Activated naive CD4-positive, alpha-beta T cell treated with anti-CD3 and anti-CD28 coated beads, Interleukin-2, amount 50 U/mL, for 16 hours (primary cell): ENCODE measurements around the gene HECTD3.
A peak's percentile ranks its signal among the peaks of the same experiment; 100 is the strongest.
"Not testable (repeated sequence)": the region's sequence is repeated elsewhere in the genome, so short reads cannot be mapped to it uniquely, and the experiment has no call there.

Experiments used
- DNase-seq: peaks from one replicate; pipeline ENCODE4 v3.0.0-alpha.2; 2020

HECTD3 gene

DNA sequence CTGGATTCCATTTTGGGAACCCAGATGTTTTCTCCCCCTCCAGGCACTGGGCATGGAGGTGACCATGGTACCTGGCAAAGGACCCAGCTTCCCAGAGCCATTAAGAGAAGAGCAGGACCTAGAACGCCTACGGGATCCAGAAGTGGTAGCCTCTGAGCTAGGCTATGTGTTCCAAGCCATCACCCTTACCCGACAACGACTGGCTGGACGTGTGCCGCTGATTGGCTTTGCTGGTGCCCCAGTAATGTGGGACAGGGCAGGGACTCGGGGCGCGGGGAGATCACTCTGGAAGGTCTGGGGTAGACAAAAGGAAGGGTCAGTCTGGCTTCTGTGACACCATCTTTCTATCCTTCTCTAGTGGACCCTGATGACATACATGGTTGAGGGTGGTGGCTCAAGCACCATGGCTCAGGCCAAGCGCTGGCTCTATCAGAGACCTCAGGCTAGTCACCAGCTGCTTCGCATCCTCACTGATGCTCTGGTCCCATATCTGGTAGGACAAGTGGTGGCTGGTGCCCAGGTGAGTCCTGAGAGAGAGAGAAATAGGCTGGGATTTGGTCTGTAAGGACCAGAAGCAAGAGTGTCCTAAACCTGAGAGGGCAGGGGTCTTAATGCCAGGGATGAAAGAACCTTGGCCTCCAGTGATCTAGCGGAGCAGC, 2.6 kb upstream of the HECTD3 start:
- no peak for DNase-seq

DNA sequence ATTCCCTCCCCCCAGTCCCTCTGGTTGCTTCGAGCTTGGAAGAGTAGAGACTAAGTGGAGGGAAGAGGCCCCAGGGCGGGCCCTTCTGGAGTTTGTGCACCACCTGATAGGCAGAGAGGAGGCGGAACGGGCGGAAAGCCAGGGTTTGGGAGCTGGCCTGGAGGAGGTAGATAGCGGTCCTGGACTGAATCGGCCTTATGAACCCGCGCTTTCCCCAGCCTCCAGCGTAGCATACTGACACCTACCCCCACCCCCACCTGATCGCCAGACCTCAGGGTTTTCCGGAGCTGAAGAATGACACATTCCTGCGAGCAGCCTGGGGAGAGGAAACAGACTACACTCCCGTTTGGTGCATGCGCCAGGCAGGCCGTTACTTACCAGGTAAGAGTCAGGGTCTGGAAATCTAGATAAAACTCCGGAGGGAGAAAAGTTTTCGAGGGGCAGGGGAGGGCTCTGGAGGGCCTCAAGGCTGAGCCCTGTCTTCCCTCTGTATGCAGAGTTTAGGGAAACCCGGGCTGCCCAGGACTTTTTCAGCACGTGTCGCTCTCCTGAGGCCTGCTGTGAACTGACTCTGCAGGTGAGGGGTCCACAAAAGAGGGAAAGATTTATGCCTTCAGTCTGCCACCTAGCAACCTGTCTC, 1.6 kb upstream of the HECTD3 start:
- DNase-seq, result peak; percentile 43

DNA sequence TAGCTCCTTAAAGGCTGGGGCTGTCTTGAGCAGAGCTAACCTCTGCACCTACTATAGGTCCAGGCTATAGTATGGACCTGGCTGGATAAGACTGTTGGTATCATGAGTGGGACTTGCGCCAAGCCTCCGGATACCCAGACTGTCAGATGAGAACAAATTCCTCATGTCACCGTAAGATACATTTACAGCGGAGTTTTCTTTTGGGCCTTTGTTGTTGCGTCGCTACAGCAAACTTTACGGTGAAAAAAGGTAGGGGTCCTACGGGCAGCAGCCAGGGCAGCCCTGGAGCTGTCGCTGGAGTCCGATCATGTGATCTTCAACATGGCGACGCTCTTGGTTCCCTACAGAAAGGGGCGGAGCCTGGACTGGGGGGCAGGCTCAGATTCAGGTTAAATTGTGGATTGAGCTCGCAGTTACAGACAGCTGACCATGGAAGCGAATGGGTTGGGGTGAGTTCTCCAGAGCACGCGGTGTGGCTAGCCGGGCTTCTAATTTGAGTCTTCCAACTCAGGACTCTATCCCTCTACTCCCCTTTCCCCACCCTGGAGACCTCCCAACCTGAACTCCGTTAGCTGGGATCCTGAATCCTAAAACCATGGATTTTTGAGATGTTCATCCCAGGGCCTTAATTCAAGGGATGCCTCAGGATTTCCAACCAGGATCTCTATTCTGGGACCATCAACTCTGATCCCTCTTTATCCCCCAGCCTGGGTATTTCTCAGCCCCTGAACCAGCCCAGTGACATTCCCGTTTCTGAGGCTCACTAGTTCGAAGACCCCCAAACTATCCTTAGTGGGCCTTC, 914 bp upstream of the HECTD3 start, which contains the start of gene UROD:
TSS of gene UROD (plus strand) at position 418 of the 802 bp plus-strand sequence. CDS start at position 430, 12 bp downstream.
- peak; percentile 92 for DNase-seq

DNA sequence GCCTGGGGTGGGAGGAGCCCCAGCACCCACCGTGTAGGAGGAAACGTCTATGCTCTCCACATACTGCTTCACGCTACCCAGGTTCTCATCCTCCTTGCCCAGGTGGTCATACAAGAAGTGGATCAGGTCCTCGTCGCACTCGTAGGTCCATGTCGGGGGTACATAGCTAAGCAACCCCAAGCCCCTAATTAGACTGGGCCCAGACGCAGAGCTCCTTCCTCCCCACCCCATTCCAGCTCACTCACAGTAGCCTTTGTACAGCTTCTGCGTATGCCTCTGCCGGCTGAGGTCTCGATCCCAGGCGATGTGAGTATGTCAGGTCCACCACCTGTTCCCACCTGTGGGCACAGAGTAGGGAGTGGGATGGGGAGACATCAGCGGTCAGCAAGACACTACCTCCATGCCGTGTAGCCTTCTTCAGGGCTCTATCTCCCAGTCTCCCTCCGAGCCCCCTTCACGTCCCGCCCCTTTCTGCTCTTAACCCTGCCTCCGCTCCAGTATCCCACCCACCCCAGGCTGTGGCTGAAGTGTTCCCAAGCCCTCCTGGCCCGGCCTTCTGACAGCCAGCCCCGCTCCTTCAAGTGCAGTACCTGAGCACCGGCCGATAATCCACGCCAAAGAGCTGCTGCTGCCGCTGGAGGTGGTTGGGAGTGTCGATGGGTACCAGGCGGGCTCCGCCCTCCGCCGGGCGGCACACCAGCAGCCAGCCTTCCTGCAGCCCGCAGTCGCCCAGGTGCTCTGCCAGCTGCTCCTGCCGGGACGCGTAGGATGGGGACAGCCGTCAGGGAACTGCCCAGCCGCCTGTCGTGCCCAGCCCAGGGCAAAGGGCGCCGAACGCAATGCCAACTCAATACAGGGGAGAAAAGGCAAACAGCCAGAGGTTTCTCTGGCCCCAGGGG, 919 bp downstream of the HECTD3 start:
- DNase-seq, result peak; percentile 44

DNA sequence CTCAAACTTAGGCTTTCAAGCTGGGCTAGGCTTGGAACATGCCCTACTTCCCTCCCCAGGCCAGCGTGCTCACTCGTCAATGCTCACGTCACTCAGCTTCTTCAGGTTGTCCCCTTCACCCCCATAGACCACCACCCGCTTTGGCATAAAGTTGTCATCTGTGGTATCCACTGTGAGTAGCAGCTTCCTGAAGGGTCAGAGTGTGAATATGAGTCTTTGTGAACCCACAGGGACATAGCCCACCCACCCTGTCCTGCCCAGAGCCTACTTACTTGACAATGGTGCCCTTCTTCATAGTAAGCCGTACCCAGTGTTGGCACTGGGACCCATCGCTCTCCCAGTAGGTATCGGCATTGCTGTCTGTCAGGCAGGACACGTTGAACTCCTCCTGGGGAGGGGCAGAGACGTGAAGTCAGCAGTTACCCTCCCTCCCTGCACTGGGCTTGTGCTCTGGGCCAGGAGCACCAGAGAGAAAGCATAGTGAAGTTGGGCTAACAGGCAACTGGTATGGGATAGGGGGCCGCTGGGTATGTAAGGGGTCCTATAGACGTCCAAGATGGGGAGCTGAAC, 1.7 kb downstream of the HECTD3 start:
- DNase-seq, result no peak

DNA sequence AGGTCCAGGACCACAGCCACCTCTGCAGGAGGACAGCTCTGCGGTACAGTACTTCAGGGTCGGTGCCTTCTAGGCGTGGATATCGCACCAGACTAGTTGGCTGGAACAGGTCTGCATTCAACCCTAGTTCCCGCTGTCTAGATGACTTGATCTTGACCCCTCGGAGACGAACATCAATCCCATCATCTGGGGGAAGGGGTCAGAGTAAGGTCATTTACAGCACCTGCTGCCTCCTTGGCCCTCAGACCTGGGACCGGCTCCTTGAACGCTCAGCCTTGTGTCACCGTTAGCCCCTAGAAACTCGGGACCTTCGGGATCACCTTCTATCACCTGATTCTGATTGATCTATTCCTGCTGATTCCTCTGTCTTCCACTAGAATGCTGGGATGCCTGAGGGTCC, 2.6 kb downstream of the HECTD3 start:
- no peak for DNase-seq

DNA sequence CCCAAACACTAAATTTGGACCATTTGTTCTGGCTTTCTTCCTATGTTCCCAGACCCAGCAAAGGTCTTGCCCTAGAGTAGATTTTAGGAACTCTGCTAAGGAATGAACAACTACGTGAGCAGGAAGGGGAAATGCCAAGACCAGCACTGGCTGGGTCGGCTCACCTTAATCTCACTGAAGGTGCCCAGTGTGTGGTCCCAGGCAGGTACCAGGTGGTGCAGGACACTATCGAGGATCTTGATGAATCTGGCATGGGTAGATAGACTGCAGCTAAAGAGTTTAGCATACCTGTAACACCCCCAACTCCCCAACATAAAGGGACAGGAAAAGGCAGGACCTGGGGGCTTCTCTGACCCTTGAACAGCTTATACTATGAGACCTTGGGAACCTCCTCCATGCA, 3.0 kb downstream of the HECTD3 start:
- no peak for DNase-seq

DNA sequence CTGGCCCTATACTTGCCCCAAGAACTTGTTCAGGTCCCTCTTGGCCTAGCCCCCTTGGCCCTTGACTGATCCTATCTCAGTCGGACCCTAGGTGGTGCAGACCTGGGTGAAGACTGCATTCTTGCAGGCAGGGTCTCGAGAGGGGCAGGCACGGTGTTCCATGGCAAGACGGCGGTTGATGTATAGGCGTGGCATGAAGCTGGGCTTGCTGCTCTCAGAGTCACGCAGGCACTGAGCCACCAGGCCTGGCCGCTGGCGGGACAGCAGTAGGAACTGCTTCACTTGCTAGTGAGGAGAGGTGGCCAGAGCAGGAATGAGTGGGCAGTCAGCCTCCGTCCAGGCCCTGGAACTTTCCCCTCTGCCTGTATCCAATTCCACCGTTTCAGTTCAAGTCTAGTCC, 3.8 kb downstream of the HECTD3 start:
- no peak for DNase-seq

DNA sequence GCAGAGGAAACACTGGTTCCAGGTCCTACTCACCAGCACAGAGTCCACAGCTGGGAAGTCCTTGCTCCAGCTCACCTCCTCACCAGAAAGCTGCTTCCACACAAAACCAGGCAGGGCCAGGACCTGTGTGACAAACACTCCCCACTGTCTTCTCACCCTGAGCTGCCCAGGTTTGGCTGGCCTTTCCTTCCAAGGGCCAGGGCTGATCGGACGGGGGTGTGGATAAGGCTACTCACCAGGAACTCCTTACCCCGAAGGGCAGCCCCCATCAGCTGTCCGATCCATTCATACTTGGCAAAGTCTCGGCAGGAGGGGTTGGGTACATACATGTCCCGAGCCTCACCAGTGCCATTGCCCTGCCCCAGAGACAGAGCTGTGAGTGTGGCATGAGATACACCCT, 5.4 kb downstream of the HECTD3 start:
- no peak for DNase-seq

DNA sequence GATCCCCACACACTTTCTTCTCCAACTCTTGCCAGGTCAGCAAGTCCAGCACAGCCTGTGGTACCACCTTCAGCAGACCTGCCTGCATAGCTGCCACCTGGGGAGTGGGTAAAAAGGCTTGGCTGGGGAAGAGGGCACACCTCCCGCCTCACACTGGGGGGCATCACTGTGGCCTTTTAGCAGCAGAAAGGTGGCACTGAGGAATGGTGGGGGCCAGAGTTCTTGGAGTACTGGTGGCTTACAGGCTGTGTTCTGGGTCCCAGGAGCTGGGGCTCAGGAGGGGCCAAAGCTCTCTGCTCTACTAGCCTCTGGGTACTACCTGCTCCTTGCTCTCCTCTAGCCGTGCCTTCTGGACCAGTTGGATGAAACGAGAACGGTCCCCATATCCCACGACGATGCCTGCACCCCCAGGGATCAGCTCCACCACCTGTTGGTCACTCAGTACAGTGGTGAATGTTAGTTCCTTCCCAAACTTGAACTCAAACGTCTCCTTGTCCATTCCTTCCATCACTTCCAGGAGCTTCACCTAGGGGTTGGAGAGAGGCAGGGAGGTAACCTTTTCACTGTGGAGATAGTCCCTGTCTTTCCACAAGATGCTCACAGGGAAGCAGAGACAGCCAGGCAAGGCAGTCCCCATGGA, 6.7 kb downstream of the HECTD3 start:
- DNase-seq, result no peak

DNA sequence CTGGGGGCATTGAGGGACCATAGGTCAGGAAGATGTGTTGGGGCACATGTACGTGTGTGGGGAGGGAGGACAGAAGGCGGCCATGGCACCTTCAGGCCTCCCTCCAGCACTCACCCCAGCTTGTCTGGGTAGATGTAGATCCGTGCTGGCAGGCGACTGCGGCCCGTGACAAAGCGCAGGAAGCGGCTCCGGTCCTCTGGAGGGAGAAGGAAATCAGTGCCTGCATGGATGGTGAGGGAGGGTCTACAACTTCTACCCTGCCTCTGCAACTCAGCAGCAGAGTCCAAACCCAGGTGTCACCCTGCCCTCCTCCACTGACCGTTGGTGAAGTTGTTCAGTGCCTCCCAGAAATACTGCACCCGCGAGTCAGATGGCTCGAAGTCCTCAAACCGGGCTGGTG, 7.4 kb downstream of the HECTD3 start:
- no peak for DNase-seq

DNA sequence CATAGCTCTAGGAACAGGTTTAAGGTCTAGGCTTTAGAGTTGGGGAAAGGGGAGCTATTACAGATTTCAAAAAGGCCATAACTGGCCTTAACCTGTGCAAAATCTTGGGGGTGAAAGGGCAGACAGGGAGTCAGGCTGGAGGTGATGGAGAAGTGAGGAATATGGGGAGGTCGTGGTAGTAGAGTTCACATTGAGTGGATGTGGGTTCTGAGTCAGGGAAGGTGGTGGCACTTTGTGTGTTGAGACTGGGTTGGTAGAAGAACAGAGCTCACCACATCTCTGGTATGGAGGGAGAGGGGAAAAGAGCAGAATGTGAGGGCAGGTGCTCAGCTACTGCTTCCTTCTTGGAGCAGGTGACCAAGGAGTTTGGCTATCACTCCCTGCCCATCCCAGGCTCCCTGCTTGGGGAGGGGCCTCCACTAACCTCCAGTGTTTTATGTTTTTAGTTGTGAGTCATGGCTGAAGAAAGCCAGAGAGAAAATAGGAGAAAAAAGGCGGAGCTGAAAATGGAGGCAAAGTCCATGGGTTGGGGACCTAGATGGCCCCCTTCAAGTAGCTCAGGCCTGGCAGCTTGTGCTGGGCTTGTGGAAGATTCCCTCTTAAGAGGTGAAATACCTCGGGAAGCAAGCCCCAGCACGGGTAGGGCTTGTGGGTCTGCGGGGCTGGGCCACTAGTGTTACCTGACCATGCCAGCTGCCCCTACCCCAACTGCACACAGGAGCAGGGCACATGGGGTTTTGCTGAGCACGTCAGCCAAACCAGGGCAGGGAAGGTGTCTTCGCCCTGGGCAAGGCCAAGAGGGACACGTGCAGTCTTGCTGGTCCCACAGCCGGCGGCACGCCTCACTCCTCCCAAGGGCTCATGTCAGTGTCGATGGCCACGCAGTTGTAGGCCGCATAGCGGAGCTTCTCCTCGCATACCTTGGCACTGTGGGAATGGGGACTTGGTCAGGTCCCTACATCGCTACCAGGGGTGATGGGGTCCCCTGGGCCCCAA, 8.2 kb downstream of the HECTD3 start:
- no peak for DNase-seq

DNA sequence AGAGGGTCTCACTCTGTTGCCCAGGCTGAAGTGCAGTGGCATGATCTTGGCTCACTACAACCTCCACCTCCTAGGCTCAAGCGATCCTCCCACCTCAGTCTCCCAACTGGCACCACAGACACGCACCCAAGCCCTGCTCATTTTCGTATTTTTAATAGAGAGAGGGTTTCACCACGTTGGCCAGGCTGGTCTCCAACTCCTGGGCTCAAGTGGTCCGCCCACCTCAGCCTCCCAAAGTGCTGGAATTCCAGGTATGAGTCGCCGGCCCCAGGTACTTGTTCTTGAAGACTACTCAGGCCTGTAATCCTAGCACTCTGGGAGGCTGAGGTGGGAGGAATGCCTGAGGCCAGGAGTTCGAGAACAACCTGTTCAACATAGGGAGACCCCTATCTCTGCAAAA, 9.5 kb downstream of the HECTD3 start:
- not testable (repeated sequence) for DNase-seq

DNA sequence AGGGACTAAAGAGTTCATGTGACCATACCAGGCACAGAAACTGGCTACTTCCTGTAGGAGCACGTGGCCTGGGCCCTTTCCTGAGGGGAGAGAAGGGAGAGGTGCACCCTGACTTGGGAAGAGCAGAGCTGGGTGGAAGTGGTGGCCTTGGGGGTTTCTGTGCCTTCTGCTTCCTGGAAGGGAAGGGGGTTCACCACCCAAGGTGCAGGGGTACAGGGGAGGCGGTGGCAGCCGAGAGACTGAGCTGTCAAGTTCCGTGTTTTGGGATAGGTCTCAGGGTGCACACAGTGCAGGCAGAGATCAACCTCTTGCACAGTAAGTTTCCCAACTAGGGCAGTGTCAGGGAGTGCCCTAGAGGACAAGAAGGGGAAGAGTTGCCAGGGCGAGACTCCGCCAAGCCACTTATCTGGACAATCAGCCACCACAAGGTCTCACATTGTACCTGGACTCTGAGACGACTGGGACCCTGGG, 10.1 kb downstream of the HECTD3 start:
- DNase-seq, result no peak

DNA sequence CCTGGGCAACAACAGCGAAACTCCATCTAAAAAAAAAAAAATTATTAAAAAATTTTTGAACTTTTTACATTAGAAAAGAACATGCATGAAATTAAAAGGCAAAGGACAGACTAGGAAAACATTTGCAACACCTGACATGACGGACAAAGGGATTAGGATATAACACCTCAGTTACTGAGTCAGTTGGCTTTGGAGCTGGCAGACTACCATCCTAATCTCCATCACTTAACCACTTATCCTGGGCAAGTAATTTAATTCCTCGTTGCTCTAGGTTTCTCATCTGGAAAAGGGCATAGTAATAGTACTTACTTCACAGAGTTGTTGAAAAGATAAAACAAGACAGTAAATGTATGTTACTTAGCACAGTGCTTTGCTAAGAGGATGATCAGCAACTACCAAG, 11.9 kb downstream of the HECTD3 start:
- DNase-seq, result no peak

DNA sequence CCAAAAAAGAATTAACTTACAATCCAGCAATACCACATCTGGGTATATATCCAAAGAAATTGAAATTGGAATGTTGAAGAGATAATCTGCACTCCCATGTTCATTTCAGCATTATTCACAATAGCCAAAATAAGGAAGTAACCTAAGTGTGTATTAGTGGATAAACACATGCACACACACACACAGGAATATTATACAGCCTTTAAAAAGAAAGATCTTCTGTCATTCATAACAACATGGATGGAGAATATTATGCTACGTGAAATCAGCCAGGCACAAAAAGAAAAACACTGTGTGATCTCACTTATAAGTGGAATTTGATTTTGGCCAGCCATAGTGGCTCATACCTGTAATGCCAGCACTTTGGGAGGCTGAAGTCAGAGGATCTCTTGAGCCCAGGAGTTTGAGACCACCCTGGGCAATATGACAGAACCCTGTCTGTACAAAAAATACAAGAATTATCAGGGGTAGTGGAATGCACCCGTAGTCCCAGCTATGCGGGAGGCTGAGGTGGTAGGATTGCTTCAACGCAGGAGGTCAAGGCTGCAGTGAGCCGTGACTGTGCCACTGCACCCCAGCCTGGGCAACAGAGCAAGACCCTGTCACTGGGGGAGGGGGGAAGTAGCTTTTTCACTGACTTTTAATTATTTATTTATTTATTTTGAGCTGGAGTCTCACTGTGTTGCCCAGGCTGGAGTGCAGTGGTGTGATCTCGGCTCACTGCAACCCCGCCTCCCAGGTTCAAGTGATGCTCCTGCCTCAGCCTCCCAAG, 15.5 kb downstream of the HECTD3 start:
- no peak for DNase-seq

DNA sequence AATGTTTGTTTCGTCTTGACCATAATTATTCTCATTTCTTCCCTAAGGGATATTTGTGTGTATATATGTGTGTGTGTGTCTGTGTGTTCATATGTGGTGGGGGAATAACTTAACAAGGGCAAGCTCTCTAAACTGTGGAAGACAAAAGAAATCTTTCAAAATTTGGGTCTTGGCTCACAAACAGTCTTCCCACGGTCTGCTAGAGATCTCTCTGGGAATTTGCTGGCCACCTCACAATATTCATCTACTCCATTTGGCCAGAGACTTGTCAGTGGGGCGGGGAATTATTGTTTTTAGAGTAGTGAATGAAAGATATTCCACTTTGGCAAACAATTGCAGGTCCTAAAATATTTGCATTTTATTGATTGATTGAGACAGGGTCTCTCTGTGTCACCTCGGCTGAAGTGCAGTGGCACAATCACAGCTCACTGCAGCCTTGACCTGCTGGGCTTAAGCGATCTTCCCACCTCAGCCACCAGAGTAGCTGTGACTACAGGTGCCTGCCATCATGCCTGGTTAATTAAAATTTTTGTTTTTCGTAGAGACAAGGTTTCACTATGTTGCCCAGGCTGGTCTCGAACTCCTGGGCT, 16.7 kb downstream of the HECTD3 start:
- DNase-seq, result no peak

DNA sequence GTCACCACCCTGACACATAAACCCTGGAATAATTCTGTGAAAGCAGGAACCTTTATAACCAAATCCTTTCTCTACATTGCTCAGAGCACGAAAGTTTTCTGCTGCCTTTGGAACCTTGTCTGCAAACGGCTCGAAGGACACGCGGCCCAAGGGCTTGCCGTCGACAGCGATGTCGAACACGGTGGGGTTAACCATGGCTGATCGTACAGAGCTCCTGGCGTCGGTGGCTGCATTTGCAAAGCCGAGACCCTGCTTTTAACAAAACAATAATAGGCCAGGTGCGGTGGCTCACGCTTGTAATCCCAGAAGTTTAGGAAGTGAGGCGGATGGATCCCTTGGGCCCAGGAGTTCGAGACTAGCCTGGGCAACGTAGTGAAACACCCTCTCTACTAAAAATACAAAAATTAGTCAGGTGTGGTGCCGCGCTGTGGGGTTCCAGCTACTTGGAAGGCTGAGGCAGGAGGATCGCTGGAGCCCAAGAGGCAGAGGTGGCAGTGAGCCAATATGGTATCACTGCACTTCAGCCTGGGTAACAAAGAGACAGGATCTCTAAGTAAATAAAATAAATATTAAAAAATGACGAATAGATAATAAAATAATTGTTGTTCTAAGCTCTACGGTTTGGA, 22.5 kb downstream of the HECTD3 start:
- no peak for DNase-seq
